Measurements from ENCODE around the gene IRX6.

Gene IRX6

GRCh38 chr16:55280587-55280986, 43.4 kb upstream of the IRX6 start:
- in situ Hi-C loops (cut with MboI; ENCODE audit: low pct_unique_long_range_greater_than_20kb, low sequenced_read_pairs, unreplicated experiment): no loop called here
- no peak for DNase-seq (ENCODE audit: low spot score)
- TF ChIP-seq CTCF (IDR thresholded peaks at IDR 0.05; ENCODE audit: extremely low read depth, insufficient read depth, missing control alignments): no peak

- DNase-seq (ENCODE audit: low spot score): no peak
- in situ Hi-C loops (cut with MboI; ENCODE audit: low pct_unique_long_range_greater_than_20kb, low sequenced_read_pairs, unreplicated experiment): no loop called here
- TF ChIP-seq CTCF (IDR thresholded peaks at IDR 0.05; ENCODE audit: extremely low read depth, insufficient read depth, missing control alignments): no peak
These were observed 41.6 kb upstream of the IRX6 start for GRCh38 chr16:55282441-55282840.

- in situ Hi-C loops (cut with MboI; ENCODE audit: low pct_unique_long_range_greater_than_20kb, low sequenced_read_pairs, unreplicated experiment): no loop called here
- no peak for TF ChIP-seq CTCF (IDR thresholded peaks at IDR 0.05; ENCODE audit: extremely low read depth, insufficient read depth, missing control alignments)
- no peak for DNase-seq (ENCODE audit: low spot score)
These were observed 39.9 kb upstream of the IRX6 start for GRCh38 chr16:55283812-55284717.

GRCh38 chr16:55284718-55285099, 39.3 kb upstream of the IRX6 start:
- in situ Hi-C loops (cut with MboI; ENCODE audit: low pct_unique_long_range_greater_than_20kb, low sequenced_read_pairs, unreplicated experiment): no loop called here
- no peak for DNase-seq (ENCODE audit: low spot score)
- no peak for TF ChIP-seq CTCF (IDR thresholded peaks at IDR 0.05; ENCODE audit: extremely low read depth, insufficient read depth, missing control alignments)

GRCh38 chr16:55285586-55285985, 38.4 kb upstream of the IRX6 start:
- no peak for TF ChIP-seq CTCF (IDR thresholded peaks at IDR 0.05; ENCODE audit: extremely low read depth, insufficient read depth, missing control alignments)
- in situ Hi-C loops (cut with MboI; ENCODE audit: low pct_unique_long_range_greater_than_20kb, low sequenced_read_pairs, unreplicated experiment): no loop called here
- no peak for DNase-seq (ENCODE audit: low spot score)

- no peak for DNase-seq (ENCODE audit: low spot score)
- in situ Hi-C loops (cut with MboI; ENCODE audit: low pct_unique_long_range_greater_than_20kb, low sequenced_read_pairs, unreplicated experiment): no loop called here
- no peak for TF ChIP-seq CTCF (IDR thresholded peaks at IDR 0.05; ENCODE audit: extremely low read depth, insufficient read depth, missing control alignments)
These were observed 34.6 kb upstream of the IRX6 start for GRCh38 chr16:55289353-55289752.
